Ammon's horn (tissue), 1 donor: ENCODE results near the gene CCDC34.
A peak's percentile ranks its signal among the peaks of the same experiment; 100 is the strongest.
"Not testable (repeated sequence)": the region's sequence is repeated elsewhere in the genome, so short reads cannot be mapped to it uniquely, and the experiment has no call there.

Source experiments
- DNase-seq: peaks from one replicate; pipeline ENCODE4 v3.0.0-alpha.2; 2016; ENCODE audit warnings: low spot score

Gene CCDC34

GRCh38 chr11:27322196-27322595, 40.8 kb downstream of the CCDC34 start:
- not testable (repeated sequence) for DNase-seq

DNA sequence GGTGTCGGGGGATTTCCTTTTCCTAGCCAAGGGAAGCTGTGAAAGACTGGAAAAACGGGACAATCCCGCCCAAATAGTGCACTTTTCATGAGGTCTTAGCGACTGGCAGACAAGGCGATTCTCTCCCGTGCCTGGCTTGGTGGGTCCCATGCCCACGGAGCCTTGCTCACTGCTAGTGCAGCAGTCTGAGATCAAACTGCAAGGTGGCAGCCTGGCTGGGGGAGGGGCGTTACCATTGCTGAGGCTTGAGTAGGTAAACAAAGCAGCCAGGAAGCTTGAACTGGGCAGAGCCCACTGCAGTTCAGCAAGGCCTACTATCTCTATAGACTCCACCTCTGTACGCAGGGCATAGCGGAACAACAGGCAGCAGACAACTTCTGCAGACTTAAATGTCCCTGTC, 41.7 kb downstream of the CCDC34 start:
- not testable (repeated sequence) for DNase-seq

GRCh38 chr11:27319072-27319471, 43.9 kb downstream of the CCDC34 start:
- DNase-seq, result no peak

- DNase-seq, result no peak
These were observed 45.3 kb downstream of the CCDC34 start for GRCh38 chr11:27317751-27318150.

- no peak for DNase-seq
These were observed 47.2 kb downstream of the CCDC34 start for GRCh38 chr11:27315836-27316235.

- DNase-seq, result no peak
These were observed 49.7 kb downstream of the CCDC34 start for GRCh38 chr11:27313157-27313821.

DNA sequence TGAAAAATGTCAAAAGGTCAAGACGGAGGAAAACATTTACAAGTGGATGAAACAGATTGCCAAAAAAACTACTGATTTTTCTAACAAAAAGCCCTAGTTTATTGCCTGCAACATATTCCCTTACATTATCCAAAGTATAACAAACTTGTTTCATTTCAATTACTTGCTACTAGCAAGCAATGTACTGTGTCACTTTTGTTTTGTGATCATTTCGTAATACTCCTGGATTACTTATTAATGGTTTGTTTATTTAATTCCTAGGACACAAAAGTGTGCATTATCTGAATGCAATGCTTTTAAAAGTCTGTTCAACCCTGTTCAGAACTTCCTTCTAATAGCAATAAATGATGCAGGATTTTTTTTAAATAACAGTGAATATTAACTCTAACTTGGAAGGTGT, 50.9 kb downstream of the CCDC34 start:
- DNase-seq, result no peak

DNA sequence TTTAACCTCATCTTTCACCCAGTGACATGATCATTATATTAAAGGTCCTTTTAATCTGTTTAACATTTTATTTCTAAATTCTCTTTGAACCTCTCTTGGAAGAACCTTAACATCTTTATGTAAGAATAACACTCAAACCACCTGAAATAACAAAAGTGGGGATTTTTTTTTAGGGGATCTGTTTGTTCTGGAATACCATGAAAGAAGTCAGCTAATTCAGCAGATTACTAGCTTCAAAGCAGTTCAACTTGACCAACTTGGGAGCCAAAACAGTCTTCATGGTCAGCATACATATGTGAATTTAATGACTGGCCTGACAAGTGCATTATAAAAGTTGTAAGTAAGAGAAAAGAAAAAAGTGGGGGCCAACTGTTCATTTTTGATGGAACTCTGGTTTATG, 52.3 kb downstream of the CCDC34 start:
- DNase-seq, result no peak

DNA sequence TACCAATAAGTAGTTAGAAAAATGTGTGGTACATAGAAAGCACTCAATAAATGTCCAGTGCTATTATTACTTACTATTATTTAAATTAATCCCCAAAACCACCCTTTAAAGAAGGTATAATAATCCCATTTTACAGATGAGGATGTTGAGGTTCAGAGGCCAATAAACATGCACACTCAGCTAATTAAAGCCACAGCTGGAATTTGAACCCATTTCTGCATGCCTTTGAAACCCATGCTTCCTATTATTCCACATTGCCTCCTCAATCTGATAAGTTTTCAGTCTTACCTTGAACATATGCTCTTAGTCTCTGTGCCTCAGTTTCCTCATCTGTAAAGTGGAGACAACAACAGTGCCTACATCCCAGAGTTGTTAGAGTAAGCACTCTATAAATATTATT, 52.8 kb downstream of the CCDC34 start:
- no peak for DNase-seq

GRCh38 chr11:27309046-27309445, 54.0 kb downstream of the CCDC34 start:
- DNase-seq, result no peak

GRCh38 chr11:27307232-27307631, 55.8 kb downstream of the CCDC34 start:
- no peak for DNase-seq

GRCh38 chr11:27305751-27306150, 57.3 kb downstream of the CCDC34 start:
- no peak for DNase-seq

- no peak for DNase-seq
These were observed 58.5 kb downstream of the CCDC34 start for GRCh38 chr11:27304514-27304913.

GRCh38 chr11:27303903-27304302, 59.1 kb downstream of the CCDC34 start:
- no peak for DNase-seq

DNA sequence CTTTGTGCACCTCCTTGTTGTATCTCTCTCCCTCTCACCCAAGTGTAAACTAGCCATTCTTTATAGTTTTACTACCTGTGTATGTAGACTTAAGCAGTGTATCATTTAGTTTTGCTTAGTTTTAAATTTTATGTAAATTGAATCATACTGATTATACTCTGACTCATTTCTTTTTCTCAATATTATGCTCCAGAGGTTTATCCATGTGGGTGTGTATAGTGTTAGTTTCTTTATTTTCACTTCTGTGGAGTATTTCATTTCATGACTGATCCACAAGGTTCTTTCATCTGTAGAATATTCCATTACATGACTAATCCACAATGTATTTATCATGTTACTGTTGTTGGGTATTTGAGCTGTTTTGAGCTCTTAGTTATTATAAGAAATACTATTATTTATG, 62.0 kb downstream of the CCDC34 start:
- no peak for DNase-seq

GRCh38 chr11:27297616-27298015, 65.4 kb downstream of the CCDC34 start:
- no peak for DNase-seq

- peak; percentile 25 for DNase-seq
These were observed 66.5 kb downstream of the CCDC34 start for GRCh38 chr11:27296497-27296896.

DNA sequence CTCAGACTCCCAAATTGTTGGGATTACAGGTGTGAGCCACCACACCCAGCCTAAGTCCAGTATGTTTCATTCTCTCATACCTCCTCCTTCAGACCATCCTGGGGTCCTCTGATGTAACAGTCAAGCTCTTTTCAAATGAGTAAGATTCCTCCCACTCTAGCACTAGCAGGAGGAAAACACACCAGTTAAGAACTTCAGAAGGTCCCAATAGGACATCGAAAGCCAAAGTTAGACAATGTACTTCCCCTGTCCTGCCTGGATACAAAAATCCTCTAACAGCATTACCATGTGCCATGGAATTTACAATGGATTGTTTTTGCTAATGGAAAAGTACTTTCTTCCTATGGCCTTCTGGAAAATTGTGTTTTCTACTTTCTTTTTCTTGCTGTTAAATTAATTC, 67.1 kb downstream of the CCDC34 start:
- DNase-seq, result no peak

DNA sequence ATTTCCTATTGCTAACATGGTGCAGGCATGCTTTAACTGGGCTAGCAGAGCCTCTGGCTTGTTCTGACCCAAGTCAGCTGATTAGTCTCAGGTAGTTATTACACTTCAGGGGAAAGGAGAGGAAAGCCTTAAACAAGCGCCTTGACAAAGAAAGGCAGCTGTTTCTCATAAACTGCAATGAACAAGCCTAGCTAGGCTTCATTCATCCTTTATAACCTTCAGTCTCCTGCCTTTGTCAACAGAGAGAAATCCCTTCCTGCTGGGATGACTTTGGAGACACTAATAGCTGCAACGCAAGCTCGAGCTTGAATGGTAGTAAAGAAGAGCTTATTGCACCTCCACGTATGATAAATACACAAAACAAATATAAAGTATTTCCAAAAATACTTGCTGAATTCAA, 68.4 kb downstream of the CCDC34 start:
- DNase-seq, result no peak

- no peak for DNase-seq
These were observed 69.2 kb downstream of the CCDC34 start for GRCh38 chr11:27293515-27294417.

DNA sequence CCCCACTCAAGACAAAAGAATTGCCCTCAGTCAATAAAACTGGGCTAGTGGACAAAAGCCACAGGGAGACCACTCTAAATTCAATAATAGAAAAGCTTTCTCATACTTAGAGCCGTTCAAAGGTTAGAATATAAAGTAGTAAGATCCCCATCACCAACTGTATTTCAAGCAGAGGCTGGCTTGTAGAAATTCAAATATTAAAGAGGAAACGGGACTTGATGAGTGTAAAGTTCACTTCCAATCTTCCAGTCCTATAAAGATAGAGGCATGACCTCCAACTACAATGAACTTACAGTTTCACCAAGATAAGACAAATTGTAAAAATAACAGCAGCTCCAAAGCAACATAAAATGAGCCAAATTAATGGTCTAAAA, 70.4 kb downstream of the CCDC34 start:
- DNase-seq, result no peak

- DNase-seq, result no peak
These were observed 70.9 kb downstream of the CCDC34 start for GRCh38 chr11:27291954-27292636.

GRCh38 chr11:27291302-27291889, 71.6 kb downstream of the CCDC34 start:
- DNase-seq, result no peak
